HepG2 (cell line): ENCODE measurements around the gene ZBTB7B. TPM values are rescaled to one million over a fixed set of nuclear protein-coding genes. Genes with fewer than 3 reads are reported as not detected.

ENCODE experiments used
- CBFB ChIP-seq: sonication (generic); formaldehyde crosslinking; IDR thresholded peaks from 2 replicates; pipeline ENCODE4 v1.4.0; 2020; ENCODE audit warnings: missing genetic modification reagents
- ETV5 ChIP-seq: IDR thresholded peaks from 2 replicates; pipeline ENCODE4 v1.6.1; 2018; ENCODE audit warnings: missing biosample characterization, missing genetic modification reagents, inconsistent platforms, borderline replicate concordance
- PTBP1 ChIP-seq: fragments of 200-400 bp; formaldehyde crosslinking; IDR thresholded peaks from 2 replicates; pipeline ENCODE4 v1.6.1; 2018; ENCODE audit warnings: low read length, low read depth; ENCODE audit not compliant: poor library complexity, severe bottlenecking
- SP4 ChIP-seq: sonication (generic); formaldehyde crosslinking; IDR thresholded peaks from 2 replicates; pipeline ENCODE4 v1.8.1; 2023; ENCODE audit warnings: mild to moderate bottlenecking, missing genetic modification reagents
- TAF1 ChIP-seq: sonication (generic); formaldehyde crosslinking; IDR thresholded peaks from 2 replicates; pipeline ENCODE4 v1.4.0; 2020; ENCODE audit warnings: missing genetic modification reagents
- TOPORS ChIP-seq: sonication (generic); formaldehyde crosslinking; IDR thresholded peaks from 2 replicates; pipeline ENCODE4 v1.8.0; 2023; ENCODE audit warnings: mild to moderate bottlenecking, missing genetic modification reagents
- ZNF24 ChIP-seq: fragments of 450-650 bp; IDR thresholded peaks from 2 replicates; pipeline ENCODE4 v1.6.1; 2017; ENCODE audit warnings: antibody characterized with exemption, mild to moderate bottlenecking
- ZNF317 ChIP-seq: sonication (generic); formaldehyde crosslinking; IDR thresholded peaks from 2 replicates; pipeline ENCODE4 v1.5.0; 2020; ENCODE audit warnings: mild to moderate bottlenecking, missing genetic modification reagents
- ZNF607 ChIP-seq: sonication (generic); formaldehyde crosslinking; IDR thresholded peaks from 2 replicates; pipeline ENCODE4 v1.5.1; 2020; ENCODE audit warnings: missing genetic modification reagents, mild to moderate bottlenecking, borderline replicate concordance
- ZSCAN31 ChIP-seq: sonication (generic); formaldehyde crosslinking; IDR thresholded peaks from 2 replicates; pipeline ENCODE4 v1.5.0; 2020; ENCODE audit warnings: low read depth, mild to moderate bottlenecking, missing genetic modification reagents
- polyA plus RNA-seq, 8 experiments: library from polyadenylated mRNA; depleted of rRNA in 3 of 8; stranded (reverse) in 7 of 8; unstranded in 1 of 8; fragments of >200 nt; fragmentation: Illumina TruSeq in 4 of 8; extraction: Trizol in 4 of 8; gene quantifications; 2 replicates each; pipeline versions ENCODE4 v1.2.1 to v1.2.3, GENCODE V29; 2011 to 2016; ENCODE audit warnings: low read depth in 4 of 8, missing spikeins in 1 of 8, mixed read lengths in 1 of 8; ENCODE audit not compliant: insufficient read depth in 1 of 8
- total RNA-seq, 5 experiments: library from RNA; depleted of rRNA; stranded (reverse); fragments of >200 nt; fragmentation: Illumina TruSeq; extraction: Trizol; gene quantifications; 2 replicates each; pipeline ENCODE4 v1.2.3, GENCODE V29; 2016; ENCODE audit warnings: low read depth in 1 of 5
- TF ChIP-seq, protein P1 (sequence below): IDR thresholded peaks from 2 replicates; pipeline ENCODE4 v1.6.1; 2016; ENCODE audit warnings: low read depth
- TF ChIP-seq, protein P2 (sequence below): sonication (generic); formaldehyde crosslinking; conservative IDR thresholded peaks from 2 replicates; pipeline ENCODE4 v1.8.0; 2022; ENCODE audit warnings: mild to moderate bottlenecking, moderate library complexity, missing genetic modification reagents
- TF ChIP-seq, protein P3 (sequence below), 2 experiments: fragments of 450-650 bp in 1 of 2; sonication (generic) in 1 of 2; formaldehyde crosslinking in 1 of 2; IDR thresholded peaks; 2 replicates each; pipeline versions ENCODE4 v1.6.1 to v1.8.0; 2016 to 2022; ENCODE audit warnings: antibody characterized with exemption in 1 of 2, mild to moderate bottlenecking in 1 of 2, missing genetic modification reagents in 1 of 2

ZBTB7B gene
- total and polyA plus RNA-seq, 2 of the 13 experiments (the other 11 are each of a cell fraction or from before 2014, with no cell fraction given) = 15.5 to 17.5 TPM

DNA sequence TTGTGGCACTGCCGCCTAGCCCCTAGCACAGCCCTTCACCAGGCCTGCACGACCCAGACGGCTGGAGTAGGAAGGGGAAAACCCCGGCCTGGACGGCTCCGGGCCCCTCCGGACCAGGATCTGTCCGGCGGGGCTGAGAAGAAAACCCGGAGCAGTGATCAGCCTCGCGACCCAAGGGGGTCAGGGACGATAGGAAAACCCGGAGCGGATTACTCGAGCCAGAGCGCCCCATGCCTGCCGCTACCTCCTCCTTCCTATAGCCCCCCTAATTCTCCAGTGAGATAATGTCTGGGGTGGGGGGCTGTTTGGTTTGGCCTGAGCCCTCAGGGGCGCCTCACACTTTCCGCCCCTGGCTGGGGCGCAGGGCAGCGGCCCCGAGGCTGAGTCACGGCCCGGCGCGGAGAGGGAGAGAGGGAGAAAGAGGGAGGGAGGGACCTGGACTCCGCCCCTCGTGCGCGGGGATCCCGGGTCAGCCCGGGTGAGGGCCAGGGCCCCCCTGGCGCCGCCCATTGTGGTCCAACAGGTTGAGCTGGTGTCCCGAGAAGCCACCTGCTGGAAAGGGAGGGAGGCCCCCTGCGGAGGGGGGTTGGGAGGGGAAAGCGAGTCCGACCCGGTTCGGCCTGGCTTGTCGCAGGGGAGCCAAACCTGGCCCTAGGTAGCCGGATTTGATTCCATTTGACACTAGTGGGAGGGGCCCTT lies 1.7 kb upstream of the ZBTB7B start (continued):
- TF ChIP-seq TAF1 (peak; percentile 66), CBFB (CRISPR knock-in tag) (peak; percentile 73; the same call in 1 of the 2 replicates), ZNF607 (no peak; the same call in 1 of the 2 replicates), SP4 (CRISPR knock-in tag) (peak; percentile 84), TOPORS (CRISPR knock-in tag) (peak; percentile 30; the same call in 1 of the 2 replicates), ZNF24 (peak; percentile 68), ETV5 (CRISPR knock-in tag) (peak; percentile 10), PTBP1 (peak; percentile 50), ZNF317 (0 out of 2 replicates have a peak, but pooled peaks have one; percentile 57), ZSCAN31 (CRISPR knock-in tag) (no peak; the same call in 1 of the 2 replicates)
- TF ChIP-seq, protein P1, sequence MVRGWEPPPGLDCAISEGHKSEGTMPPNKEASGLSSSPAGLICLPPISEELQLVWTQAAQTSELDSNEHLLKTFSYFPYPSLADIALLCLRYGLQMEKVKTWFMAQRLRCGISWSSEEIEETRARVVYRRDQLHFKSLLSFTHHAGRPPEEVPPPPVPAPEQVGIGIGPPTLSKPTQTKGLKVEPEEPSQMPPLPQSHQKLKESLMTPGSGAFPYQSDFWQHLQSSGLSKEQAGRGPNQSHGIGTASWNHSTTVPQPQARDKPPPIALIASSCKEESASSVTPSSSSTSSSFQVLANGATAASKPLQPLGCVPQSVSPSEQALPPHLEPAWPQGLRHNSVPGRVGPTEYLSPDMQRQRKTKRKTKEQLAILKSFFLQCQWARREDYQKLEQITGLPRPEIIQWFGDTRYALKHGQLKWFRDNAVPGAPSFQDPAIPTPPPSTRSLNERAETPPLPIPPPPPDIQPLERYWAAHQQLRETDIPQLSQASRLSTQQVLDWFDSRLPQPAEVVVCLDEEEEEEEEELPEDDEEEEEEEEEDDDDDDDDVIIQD (CRISPR knock-in tag) = 0 out of 2 replicates have a peak, but pooled peaks have one; percentile 34
- TF ChIP-seq, protein P2, sequence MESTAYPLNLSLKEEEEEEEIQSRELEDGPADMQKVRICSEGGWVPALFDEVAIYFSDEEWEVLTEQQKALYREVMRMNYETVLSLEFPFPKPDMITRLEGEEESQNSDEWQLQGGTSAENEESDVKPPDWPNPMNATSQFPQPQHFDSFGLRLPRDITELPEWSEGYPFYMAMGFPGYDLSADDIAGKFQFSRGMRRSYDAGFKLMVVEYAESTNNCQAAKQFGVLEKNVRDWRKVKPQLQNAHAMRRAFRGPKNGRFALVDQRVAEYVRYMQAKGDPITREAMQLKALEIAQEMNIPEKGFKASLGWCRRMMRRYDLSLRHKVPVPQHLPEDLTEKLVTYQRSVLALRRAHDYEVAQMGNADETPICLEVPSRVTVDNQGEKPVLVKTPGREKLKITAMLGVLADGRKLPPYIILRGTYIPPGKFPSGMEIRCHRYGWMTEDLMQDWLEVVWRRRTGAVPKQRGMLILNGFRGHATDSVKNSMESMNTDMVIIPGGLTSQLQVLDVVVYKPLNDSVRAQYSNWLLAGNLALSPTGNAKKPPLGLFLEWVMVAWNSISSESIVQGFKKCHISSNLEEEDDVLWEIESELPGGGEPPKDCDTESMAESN (CRISPR knock-in tag) = peak; percentile 81
- TF ChIP-seq, protein P3, sequence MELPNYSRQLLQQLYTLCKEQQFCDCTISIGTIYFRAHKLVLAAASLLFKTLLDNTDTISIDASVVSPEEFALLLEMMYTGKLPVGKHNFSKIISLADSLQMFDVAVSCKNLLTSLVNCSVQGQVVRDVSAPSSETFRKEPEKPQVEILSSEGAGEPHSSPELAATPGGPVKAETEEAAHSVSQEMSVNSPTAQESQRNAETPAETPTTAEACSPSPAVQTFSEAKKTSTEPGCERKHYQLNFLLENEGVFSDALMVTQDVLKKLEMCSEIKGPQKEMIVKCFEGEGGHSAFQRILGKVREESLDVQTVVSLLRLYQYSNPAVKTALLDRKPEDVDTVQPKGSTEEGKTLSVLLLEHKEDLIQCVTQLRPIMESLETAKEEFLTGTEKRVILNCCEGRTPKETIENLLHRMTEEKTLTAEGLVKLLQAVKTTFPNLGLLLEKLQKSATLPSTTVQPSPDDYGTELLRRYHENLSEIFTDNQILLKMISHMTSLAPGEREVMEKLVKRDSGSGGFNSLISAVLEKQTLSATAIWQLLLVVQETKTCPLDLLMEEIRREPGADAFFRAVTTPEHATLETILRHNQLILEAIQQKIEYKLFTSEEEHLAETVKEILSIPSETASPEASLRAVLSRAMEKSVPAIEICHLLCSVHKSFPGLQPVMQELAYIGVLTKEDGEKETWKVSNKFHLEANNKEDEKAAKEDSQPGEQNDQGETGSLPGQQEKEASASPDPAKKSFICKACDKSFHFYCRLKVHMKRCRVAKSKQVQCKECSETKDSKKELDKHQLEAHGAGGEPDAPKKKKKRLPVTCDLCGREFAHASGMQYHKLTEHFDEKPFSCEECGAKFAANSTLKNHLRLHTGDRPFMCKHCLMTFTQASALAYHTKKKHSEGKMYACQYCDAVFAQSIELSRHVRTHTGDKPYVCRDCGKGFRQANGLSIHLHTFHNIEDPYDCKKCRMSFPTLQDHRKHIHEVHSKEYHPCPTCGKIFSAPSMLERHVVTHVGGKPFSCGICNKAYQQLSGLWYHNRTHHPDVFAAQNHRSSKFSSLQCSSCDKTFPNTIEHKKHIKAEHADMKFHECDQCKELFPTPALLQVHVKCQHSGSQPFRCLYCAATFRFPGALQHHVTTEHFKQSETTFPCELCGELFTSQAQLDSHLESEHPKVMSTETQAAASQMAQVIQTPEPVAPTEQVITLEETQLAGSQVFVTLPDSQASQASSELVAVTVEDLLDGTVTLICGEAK (IDR thresholded peaks at IDR 0.05) = no peak
- TF ChIP-seq, protein P3 (CRISPR knock-in tag; IDR thresholded peaks at IDR 0.05) = peak; percentile 60; the same call in 1 of the 2 replicates
